HPDE6-E6E7 (cell line): ENCODE measurements around the gene LMO2.
"Not testable (repeated sequence)": the region's sequence is repeated elsewhere in the genome, so short reads cannot be mapped to it uniquely, and the experiment has no call there.

ENCODE experiments used
- DNase-seq: peaks from one replicate; pipeline ENCODE4 v3.0.0; 2011; ENCODE audit warnings: missing footprints; ENCODE audit errors: extremely low spot score

The LMO2 gene

DNA sequence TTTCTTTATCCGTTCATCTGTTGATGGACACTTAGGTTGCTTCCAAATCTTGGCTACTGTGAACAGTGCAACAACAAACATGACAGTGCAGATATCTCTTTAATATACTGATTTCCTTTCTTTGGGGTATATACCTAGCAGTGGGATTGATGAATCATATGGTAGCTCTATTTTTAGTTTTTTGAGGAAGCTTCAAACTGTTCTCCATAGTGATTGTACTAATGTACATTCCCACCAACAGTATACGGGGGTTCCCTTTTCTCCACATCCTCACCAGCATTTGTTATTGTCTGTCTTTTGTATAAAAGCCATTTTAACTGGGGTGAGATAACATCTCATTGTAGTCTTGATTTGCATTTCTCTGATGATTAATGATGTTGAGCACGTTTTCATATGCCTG is 68.9 kb downstream of the LMO2 start:
- not testable (repeated sequence) for DNase-seq

DNA sequence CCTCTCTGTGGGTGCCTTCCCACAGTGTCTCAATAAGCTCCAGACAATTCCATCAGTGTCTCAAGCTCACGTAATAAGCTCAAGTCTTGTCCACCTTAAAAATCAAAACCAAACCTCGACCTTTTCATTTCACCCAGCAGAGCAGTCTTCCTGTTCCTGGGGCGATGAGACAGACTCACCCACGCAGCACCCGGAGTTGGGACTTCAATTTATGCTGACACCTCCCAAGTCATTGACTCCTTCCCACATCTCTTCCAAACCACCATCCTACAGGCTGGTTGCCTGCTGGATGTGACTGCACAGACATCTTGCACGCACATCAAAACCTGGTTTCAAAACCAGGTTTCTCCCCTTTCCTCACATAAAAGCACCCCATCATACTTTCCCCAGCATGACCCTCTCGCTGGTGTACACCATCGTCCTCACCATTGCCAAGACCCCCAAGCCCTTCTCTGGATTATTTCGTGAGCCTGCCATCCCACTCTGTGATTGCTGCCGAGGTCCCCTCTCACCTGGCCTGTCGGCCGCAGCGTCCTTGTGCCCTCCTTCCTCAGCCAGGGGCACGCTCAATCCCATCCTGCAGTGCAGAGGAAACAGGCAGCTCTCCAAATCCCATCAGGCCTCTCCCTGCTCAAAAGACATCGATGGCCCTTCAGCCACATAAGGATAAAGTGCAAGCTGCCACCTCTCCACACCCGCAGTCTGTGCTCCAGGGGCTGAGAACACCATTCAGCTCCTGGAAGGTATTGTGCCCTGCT is 72.4 kb downstream of the LMO2 start:
- no peak for DNase-seq
